Stomach (tissue), 9 donors: ENCODE measurements around the gene GRAMD4. TPM values are rescaled to one million over a fixed set of nuclear protein-coding genes. Genes with fewer than 3 reads are reported as not detected.

Experiments used
- DNase-seq, 2 donors: peaks; one replicate each; pipeline versions ENCODE4 v3.0.0 to v3.0.0-alpha.2; 2013 to 2019
- H3K27ac ChIP-seq, 5 donors: fragments of 200-600 bp in 4 of 5; sonication (generic) in 4 of 5; one replicate each; pipeline ENCODE4 v1.5.1; 2013 to 2019; ENCODE audit warnings: mild to moderate bottlenecking in 1 of 5, moderate library complexity in 1 of 5
- H3K27me3 ChIP-seq, 3 donors: fragments of 200-600 bp; sonication (generic); one replicate each; pipeline ENCODE4 v1.5.1; 2017 to 2019; ENCODE audit warnings: mixed run types in 1 of 3
- H3K36me3 ChIP-seq, 4 donors: fragments of 200-600 bp; sonication (generic); 1 replicate in 3 of 4; 2 replicates in 1 of 4; pipeline ENCODE4 v1.5.1; 2016 to 2019
- H3K4me1 ChIP-seq, 4 donors: fragments of 200-600 bp; sonication (generic); one replicate each; pipeline ENCODE4 v1.5.1; 2016 to 2019
- H3K4me3 ChIP-seq, 4 donors: fragments of 200-600 bp; sonication (generic) in 3 of 4; one replicate each; pipeline ENCODE4 v1.5.1; 2016 to 2019; ENCODE audit warnings: mild to moderate bottlenecking in 1 of 4
- H3K9me3 ChIP-seq, 4 donors: fragments of 200-600 bp; sonication (generic); one replicate each; pipeline ENCODE4 v1.5.1; 2016 to 2019
- CTCF ChIP-seq, 7 experiments: fragments of 450-650 bp in 4 of 7; fragments of 200-600 bp in 3 of 7; sonication (generic) in 3 of 7; IDR thresholded peaks; one replicate each; pipeline ENCODE4 v1.5.1; 2016 to 2019; ENCODE audit warnings: antibody characterized with exemption in 7 of 7, control low read depth in 2 of 7, mild to moderate bottlenecking in 1 of 7
- EP300 ChIP-seq: sonication (generic); formaldehyde crosslinking; IDR thresholded peaks from one replicate; pipeline ENCODE4 v1.6.1; 2017; ENCODE audit warnings: antibody characterized with exemption
- POLR2A ChIP-seq, 4 donors: fragments of 450-650 bp; IDR thresholded peaks; one replicate each; pipeline ENCODE4 v1.6.1; 2016; ENCODE audit warnings: antibody characterized with exemption in 4 of 4, control low read depth in 2 of 4, mild to moderate bottlenecking in 1 of 4, moderate library complexity in 1 of 4
- POLR2AphosphoS5 ChIP-seq, 3 donors: sonication (generic); formaldehyde crosslinking; IDR thresholded peaks; one replicate each; pipeline ENCODE4 v1.6.1; 2016; ENCODE audit warnings: antibody characterized with exemption in 3 of 3
- WGBS, 5 donors: extraction: QIAGEN DNeasy Blood & Tissue Kit in 3 of 5; methylation state at CpG; one replicate each; pipeline versions ENCODE4 v1.1.5 to v1.1.7; 2013 to 2018; 5-methylcytosine and 5-hydroxymethylcytosine counted together
- intact Hi-C: fragments of 100-400 bp; cut with DNase I; formaldehyde crosslinking; loops from one replicate; pipeline ENCODE4 v1.15.1; 2023; ENCODE audit warnings: low total_unique reads
- polyA plus RNA-seq, 3 donors: library from polyadenylated mRNA; stranded (reverse); fragments of 200-250 nt; gene quantifications; one replicate each; pipeline ENCODE4 v1.2.3, GENCODE V29; 2013
- total RNA-seq, 5 donors: library from RNA; depleted of rRNA; stranded (reverse); fragments of >200 nt; gene quantifications; one replicate each; pipeline versions ENCODE4 v1.1.0 to v1.2.3, GENCODE V29; 2014 to 2016
- donor health status: healthy with polysubstance abuse.
- donor health status: Bipolar disorder and iron deficiency.
- donor health status: healthy.

GRAMD4 gene
- total and polyA plus RNA-seq, 8 donors: 7.4 to 452 (median 21.0) TPM

DNA sequence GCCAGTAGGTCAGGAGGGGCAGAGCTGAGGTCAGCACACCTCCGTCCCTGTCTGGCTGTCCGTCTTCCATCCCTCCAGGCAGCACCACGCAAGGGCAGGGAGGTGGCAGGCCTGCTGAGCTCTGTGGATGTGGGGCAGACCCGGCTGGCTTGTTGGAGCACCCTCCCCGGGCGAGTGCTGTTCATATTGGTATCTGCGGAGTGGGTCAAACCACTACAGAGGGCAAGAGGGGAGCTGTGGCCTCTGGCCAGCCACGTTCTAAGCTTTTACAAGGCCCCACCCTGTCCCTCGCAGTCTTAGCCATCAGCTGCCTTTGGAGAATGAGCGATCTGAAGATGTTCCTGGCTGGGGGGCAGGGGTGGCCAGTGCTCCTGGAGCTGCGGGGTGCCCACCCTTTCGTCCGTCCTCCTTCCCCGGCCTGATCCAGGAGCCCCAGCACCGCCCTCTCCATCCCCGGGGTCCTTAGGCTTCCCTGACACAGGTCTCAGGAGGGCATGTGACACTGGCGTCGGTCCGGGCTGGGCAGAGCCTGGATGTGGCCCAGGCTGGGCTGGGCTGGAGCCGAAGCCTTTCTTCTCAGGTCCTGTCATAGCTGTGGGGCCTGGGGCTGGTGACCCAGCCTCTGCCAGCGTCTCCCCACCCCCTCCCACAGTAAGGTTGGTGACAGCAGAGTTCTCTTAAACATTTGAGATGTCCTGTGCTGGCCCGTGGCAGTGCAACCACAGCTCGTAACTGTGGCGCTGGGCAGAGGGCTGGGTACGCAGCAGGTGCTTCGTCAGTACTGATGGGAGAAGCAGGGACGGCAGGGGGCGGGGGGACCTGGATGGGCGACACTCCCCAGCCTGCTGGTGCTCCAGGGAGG lies 31.7 kb upstream of the GRAMD4 start:
- 49 to 85% (median 65%) methylated on average over 17 to 29 of the region's 29 CpGs for WGBS, 5 donors
- H3K27ac ChIP-seq: peak overlapping the region in 3 of 5 donors; percentile 9 to 58 (median 22)
- intact Hi-C loops: no loop called here

DNA sequence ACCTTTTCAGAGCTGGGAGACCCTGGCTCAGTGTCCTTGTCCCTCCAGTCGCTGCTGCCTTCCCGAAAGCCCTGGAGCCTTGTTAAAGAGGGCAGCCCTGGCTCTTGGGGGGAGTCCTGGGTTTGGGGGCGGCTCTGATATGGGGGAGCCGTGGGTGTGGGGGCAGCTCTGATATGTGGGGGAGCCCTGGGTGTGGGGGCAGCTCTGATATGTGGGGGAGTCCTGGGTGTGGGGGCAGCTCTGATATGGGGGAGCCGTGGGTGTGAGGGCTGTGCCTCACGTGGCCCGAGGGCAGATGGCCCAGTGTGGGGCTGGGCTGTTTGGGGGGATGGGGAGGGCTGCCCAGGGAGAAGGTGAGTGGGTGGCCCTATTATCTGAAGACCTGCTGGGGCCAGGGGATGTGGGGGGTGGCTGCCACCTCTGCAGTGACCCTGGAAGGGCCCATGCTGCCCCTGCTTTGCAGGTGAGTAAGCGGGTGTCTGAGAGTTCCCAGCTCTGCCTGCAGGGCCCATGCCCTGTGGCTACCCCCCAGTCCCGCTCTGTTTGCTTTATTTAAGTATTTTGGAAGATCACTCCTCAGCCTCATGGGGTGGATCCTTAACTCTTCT lies 30.9 kb upstream of the GRAMD4 start:
- TF ChIP-seq POLR2AphosphoS5 (IDR thresholded peaks at IDR 0.05) (no peak), POLR2A (IDR thresholded peaks at IDR 0.05) (no peak), EP300 (no peak), CTCF (IDR thresholded peaks at IDR 0.05) (no peak)
- Histone ChIP-seq H3K27me3 (no peaks in the 10 kb centered on the region), H3K9me3 (no peaks in the 10 kb centered on the region), H3K4me3 (no peak overlapping the region), H3K4me1 (peaks cover 53 to 98% (median 87%) of the 10 kb centered on the region in 4 donors), H3K36me3 (no peaks in the 10 kb centered on the region), H3K27ac (peak overlapping the region in 4 of 5 donors; percentile 39 to 60 (median 50))
- no peak for DNase-seq
- intact Hi-C loops: no loop called here
- 71 to 80% (median 78%) methylated on average over 4 to 9 of the region's 9 CpGs for WGBS, 5 donors

More for the DNA sequence above, 31.7 kb upstream of the GRAMD4 start:
- TF ChIP-seq CTCF (IDR thresholded peaks at IDR 0.05) (no peak), EP300 (no peak), POLR2A (IDR thresholded peaks at IDR 0.05) (no peak), POLR2AphosphoS5 (IDR thresholded peaks at IDR 0.05) (no peak)
- Histone ChIP-seq H3K4me1 (peaks cover 52 to 98% (median 91%) of the 10 kb centered on the region in 4 donors), H3K9me3 (no peaks in the 10 kb centered on the region), H3K27me3 (no peaks in the 10 kb centered on the region), H3K4me3 (no peak overlapping the region), H3K36me3 (no peaks in the 10 kb centered on the region)
- no peak for DNase-seq

DNA sequence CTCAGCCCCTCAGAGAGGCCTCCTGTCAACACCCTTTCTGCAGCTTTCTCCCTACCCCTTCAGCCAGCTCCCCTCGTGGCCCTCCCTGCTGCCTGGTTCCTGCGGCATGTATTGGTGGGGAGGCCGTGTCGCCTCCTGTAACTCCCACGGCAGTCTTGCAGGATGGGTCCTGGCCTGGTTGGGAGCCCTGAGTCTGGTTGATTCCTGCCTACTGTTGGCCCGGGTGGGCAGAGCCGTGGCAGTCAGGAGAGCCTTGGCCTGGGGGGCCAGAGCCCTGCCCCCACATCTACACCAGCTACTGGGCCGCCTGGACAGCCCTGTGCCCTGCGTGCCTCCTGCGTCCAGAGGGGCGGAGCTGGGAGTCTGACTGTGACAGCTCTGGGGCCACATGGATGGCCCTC lies 30.3 kb upstream of the GRAMD4 start:
- WGBS, 5 donors: 63 to 85% (median 83%) methylated on average over 6 to 11 of the region's 11 CpGs
- H3K9me3 ChIP-seq: no peaks in the 10 kb centered on the region
- no peak for TF ChIP-seq EP300
- intact Hi-C loops: no loop called here
- no peaks in the 10 kb centered on the region for H3K36me3 ChIP-seq
- H3K27me3 ChIP-seq: no peaks in the 10 kb centered on the region
- no peak for DNase-seq
- H3K4me3 ChIP-seq: no peak overlapping the region
- H3K27ac ChIP-seq: peak overlapping the region; percentile 33 to 60 (median 46)
- H3K4me1 ChIP-seq: peaks cover 47 to 98% (median 83%) of the 10 kb centered on the region in 4 donors

DNA sequence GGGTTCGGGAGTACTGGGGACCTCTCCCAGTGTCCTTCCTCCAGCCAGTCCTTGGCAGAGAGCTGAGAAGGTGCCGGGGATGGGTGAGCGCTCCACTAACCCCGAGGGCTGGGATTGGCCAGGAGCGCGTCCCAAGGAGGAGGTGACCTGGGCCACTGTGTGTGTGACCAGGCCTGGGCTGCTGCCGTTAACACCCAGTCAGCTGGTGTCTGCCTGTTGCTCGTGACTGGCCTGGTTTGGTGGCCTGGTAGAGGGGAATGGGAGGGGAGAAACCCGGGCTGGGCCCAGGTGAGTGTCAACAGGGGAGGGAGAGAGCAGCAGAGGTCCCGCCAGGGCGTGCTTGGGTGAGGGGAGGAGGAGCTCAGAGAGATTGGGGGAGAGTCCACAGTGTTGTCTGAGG lies 29.9 kb upstream of the GRAMD4 start:
- intact Hi-C loops: no loop called here
- peak; percentile 58 to 73 for DNase-seq
- Histone ChIP-seq H3K9me3 (no peaks in the 10 kb centered on the region), H3K4me1 (peaks cover 46 to 98% (median 82%) of the 10 kb centered on the region in 4 donors), H3K36me3 (no peaks in the 10 kb centered on the region), H3K4me3 (no peak overlapping the region), H3K27ac (peak overlapping the region; percentile 33 to 60 (median 46)), H3K27me3 (no peaks in the 10 kb centered on the region)
- TF ChIP-seq POLR2A (IDR thresholded peaks at IDR 0.05) (no peak), CTCF (IDR thresholded peaks at IDR 0.05) (no peak), POLR2AphosphoS5 (IDR thresholded peaks at IDR 0.05) (peak in 1 of 3 donors; percentile 42)
- WGBS, 5 donors: 39 to 74% (median 57%) methylated on average over 6 to 11 of the region's 11 CpGs
